ENCODE measurements around the gene HCK. TPM values are rescaled to one million over a fixed set of nuclear protein-coding genes. Genes with fewer than 3 reads are reported as not detected.

The HCK gene
- total RNA-seq, 2 donors from 2014 or later = 2.1 to 4.3 TPM

DNA sequence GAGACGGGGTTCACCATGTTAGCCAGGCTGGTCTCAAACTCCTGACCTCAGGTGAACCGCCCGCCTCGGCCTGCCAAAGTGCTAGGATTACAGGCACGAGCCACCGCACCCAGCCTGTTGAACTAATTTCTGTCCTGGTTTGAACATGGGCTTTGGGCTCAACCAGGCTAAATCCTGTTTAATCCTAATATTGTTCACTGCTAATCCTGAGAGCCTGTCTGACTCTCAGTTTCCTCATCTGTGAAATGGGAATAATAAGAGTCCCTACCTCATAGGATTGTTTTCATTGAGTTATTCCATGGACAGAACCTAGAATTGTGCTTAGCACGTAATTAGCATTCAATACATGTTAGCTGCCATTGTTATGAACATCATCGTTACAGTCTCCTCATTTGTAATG, 74.9 kb downstream of the HCK start:
- DNase-seq (no peak), ATAC-seq (no peak)
- H3K4me3 ChIP-seq = no peak overlapping the region
- H3K36me3 ChIP-seq (replicated peaks in 1 of 2; ENCODE audit: insufficient read depth in 1 of 2, low read depth in 2 of 2) = no peaks in the 10 kb centered on the region
- intact Hi-C loops (cut with DNase I) = no loop called here
- no peaks in the 10 kb centered on the region for H3K9me3 ChIP-seq
- TF ChIP-seq POLR2A (IDR thresholded peaks at IDR 0.05) = no peak
- 86 to 98% methylated on average over 8 of the region's 8 CpGs for whole genome bisulfite sequencing, 2 donors
- H3K27me3 ChIP-seq = no peaks in the 10 kb centered on the region
- H3K27ac ChIP-seq = no peak overlapping the region
- no peaks in the 10 kb centered on the region for H3K4me1 ChIP-seq

DNA sequence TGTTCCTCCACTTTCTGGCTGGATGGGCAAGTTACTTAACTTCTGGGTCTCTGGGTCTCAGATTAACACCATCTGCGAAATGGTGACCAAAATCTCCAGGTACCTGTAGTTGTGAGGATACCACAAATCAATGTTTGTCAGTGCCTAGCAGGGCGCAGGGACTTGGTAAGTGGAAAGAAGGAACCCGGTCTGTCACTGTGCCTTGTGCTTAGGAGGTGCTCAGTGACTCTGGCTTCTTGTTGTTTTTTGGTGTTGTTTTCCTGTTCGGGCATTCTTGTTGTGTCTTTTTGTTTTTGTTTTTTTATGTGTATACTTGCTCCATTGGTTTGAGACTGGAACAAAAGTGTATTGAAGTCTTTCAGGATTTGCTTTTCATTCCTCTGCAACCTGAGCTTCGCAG, 75.3 kb downstream of the HCK start:
- no peak for DNase-seq
- H3K27me3 ChIP-seq = no peaks in the 10 kb centered on the region
- intact Hi-C loops (cut with DNase I) = no loop called here
- no peaks in the 10 kb centered on the region for H3K9me3 ChIP-seq
- no peaks in the 10 kb centered on the region for H3K4me1 ChIP-seq
- no peak overlapping the region for H3K4me3 ChIP-seq
- no peak overlapping the region for H3K27ac ChIP-seq
- TF ChIP-seq POLR2A (IDR thresholded peaks at IDR 0.05) = no peak
- TF ChIP-seq, protein P1, sequence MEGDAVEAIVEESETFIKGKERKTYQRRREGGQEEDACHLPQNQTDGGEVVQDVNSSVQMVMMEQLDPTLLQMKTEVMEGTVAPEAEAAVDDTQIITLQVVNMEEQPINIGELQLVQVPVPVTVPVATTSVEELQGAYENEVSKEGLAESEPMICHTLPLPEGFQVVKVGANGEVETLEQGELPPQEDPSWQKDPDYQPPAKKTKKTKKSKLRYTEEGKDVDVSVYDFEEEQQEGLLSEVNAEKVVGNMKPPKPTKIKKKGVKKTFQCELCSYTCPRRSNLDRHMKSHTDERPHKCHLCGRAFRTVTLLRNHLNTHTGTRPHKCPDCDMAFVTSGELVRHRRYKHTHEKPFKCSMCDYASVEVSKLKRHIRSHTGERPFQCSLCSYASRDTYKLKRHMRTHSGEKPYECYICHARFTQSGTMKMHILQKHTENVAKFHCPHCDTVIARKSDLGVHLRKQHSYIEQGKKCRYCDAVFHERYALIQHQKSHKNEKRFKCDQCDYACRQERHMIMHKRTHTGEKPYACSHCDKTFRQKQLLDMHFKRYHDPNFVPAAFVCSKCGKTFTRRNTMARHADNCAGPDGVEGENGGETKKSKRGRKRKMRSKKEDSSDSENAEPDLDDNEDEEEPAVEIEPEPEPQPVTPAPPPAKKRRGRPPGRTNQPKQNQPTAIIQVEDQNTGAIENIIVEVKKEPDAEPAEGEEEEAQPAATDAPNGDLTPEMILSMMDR (IDR thresholded peaks at IDR 0.05) = no peak
- H3K36me3 ChIP-seq (replicated peaks in 1 of 2; ENCODE audit: insufficient read depth in 1 of 2, low read depth in 2 of 2) = no peaks in the 10 kb centered on the region
- 88 to 93% methylated on average over 5 of the region's 5 CpGs for WGBS, 2 donors
- ATAC-seq = no peak

DNA sequence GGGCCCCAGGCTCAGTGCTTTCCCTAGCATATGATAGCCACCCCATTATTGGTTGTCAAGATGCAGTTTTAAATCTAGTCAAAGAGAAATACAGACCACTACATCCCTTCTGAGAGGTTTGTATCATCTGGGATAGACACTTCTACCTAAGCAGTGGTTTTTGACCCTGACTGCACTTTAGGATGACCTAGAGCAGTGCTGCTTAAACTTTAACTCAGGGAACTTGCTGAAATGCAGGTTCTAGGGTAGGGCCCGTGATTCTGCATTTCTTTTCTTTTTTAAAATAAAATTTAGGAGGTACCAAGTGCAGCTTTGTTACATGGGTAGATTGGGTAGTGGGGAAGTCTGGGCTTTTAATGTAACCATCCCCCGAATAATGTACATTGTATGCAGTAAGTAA, 76.1 kb downstream of the HCK start:
- intact Hi-C loops (cut with DNase I) = no loop called here
- Histone ChIP-seq H3K27ac (no peak overlapping the region), H3K4me3 (no peak overlapping the region), H3K4me1 (no peaks in the 10 kb centered on the region), H3K36me3 (replicated peaks in 1 of 2; ENCODE audit: insufficient read depth in 1 of 2, low read depth in 2 of 2) (no peaks in the 10 kb centered on the region), H3K27me3 (no peaks in the 10 kb centered on the region), H3K9me3 (no peaks in the 10 kb centered on the region)
- TF ChIP-seq, protein P1 (IDR thresholded peaks at IDR 0.05) = no peak
- no peak for TF ChIP-seq POLR2A (IDR thresholded peaks at IDR 0.05)
- ATAC-seq (no peak), DNase-seq (no peak)
- WGBS, 2 donors = 83 to 93% methylated on average over 2 of the region's 2 CpGs

DNA sequence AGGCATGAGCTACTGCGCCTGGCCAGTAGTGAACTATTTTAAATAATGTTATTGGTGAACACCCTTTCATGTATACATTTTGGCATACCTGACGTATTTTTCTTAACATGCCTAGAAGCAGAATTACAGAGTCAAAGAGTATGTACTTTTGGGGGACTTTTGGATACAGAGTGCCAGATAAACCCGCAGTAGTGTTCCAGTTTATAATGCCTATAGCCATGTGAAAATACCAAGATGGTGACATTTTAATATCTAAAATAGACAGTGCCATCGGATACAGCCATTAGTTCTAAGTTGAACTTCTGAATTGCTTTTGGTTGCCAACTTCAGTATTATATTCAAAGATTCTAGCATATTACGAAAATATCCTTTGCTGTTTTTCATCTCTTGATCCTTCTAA, 77.8 kb downstream of the HCK start:
- no peaks in the 10 kb centered on the region for H3K4me1 ChIP-seq
- TF ChIP-seq POLR2A (IDR thresholded peaks at IDR 0.05) = no peak
- TF ChIP-seq, protein P1 (IDR thresholded peaks at IDR 0.05) = no peak

DNA sequence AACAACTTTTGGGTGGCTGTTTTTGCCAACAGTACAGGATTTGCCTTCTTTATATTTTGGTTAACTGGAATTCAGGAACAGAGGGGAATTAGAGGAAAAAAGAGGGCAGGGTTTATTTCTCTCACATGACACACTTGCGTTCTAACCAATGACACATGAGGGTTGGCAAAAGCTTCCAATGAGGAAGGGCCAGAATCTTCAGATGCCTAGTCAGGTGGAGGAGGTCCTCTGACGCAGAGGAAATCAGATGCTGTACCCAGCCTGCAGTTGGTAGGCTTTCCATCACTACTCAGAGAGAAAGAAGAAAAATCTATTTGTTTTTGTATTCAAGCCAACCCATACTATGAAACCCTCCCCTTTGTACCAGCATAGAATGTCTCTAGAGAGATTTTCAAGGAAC, 78.3 kb downstream of the HCK start:
- no peaks in the 10 kb centered on the region for H3K36me3 ChIP-seq (replicated peaks in 1 of 2; ENCODE audit: insufficient read depth in 1 of 2, low read depth in 2 of 2)
- no peak for TF ChIP-seq POLR2A (IDR thresholded peaks at IDR 0.05)
- TF ChIP-seq, protein P1 (IDR thresholded peaks at IDR 0.05) = no peak
- WGBS, 2 donors = 39 to 91% methylated on average over 2 of the region's 2 CpGs
- H3K9me3 ChIP-seq = no peaks in the 10 kb centered on the region
- no peak overlapping the region for H3K27ac ChIP-seq
- no peak for ATAC-seq
- no peak overlapping the region for H3K4me3 ChIP-seq
- no peak for DNase-seq
- no peaks in the 10 kb centered on the region for H3K4me1 ChIP-seq
- intact Hi-C loops (cut with DNase I) = no loop called here
- H3K27me3 ChIP-seq = no peaks in the 10 kb centered on the region

More for the DNA sequence above, 77.8 kb downstream of the HCK start:
- intact Hi-C loops (cut with DNase I) = no loop called here
- Histone ChIP-seq H3K4me3 (no peak overlapping the region), H3K27ac (no peak overlapping the region), H3K27me3 (no peaks in the 10 kb centered on the region), H3K9me3 (no peaks in the 10 kb centered on the region), H3K36me3 (replicated peaks in 1 of 2; ENCODE audit: insufficient read depth in 1 of 2, low read depth in 2 of 2) (no peaks in the 10 kb centered on the region)
- 89 to 96% methylated on average over 5 of the region's 5 CpGs for WGBS, 2 donors
- ATAC-seq = no peak
- no peak for DNase-seq

Data from body of pancreas (tissue), 4 donors.